HG03520 (cell line): ENCODE measurements around the gene WDR20.

Experiments
- ATAC-seq: cut with Tn5 transposase; IDR thresholded peaks from one replicate; pipeline ENCODE4 v1.9.1; 2021; ENCODE audit warnings: mild to moderate bottlenecking, moderate library complexity; ENCODE audit not compliant: unreplicated experiment

WDR20 gene

DNA sequence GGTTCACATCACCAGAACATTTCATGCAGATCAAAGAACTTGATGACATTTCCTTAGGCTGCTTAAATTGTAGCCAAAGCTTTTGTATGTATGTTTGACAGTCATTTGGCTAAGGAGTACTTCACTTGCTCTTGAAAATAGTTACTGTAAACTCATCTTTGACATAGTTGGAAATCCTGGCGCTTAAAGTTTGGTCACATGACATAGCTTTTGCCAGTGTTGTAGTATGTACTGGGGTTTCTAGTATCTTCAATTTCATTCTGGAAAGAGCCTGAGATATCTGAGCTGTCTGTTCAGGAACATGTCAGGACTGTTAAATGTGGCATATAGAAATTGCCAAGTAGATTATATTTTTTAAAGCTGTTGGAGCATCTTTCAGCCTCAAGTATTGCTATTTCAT is 55.7 kb downstream of the WDR20 start:
- ATAC-seq: no peak

DNA sequence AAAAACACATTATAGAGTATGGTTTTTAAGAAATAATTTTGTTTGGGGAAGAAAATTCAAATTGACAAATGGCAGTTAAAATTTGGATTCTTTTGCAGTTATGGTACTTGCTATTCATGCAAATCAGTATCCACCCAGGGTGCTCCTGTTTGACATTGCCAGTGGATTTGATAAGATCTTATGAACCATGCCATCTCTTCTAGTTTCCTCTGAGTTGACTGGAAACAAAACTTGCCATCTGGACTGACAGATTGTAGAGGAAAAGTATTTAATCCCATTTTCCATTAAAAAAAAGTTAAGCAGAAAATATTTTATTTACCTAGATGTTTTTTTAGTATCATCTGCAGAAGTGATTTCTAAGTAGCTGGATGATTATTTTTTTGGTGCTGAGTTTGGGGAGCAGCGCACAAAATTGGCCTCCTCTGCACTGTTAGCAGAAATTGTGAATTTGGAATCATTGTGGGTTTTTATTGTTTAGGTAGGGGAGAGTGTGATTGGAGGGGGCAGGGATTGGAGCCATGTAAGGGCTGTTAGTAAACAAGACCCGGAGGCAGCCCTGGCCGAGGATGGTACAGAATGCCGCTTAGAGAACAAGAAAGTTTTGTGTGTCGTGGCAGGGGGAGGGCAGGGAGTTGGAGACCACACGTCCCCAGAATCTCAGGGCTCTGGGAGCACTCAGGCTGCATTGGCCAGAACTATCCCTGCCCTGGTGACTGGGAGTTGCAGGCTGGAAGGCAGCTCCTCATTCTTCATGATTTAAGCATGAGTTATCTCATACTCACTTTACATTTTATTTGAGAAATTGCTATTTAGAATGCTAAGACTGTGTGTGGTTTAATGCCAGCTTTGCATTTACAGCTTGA is 56.6 kb downstream of the WDR20 start:
- no peak for ATAC-seq

DNA sequence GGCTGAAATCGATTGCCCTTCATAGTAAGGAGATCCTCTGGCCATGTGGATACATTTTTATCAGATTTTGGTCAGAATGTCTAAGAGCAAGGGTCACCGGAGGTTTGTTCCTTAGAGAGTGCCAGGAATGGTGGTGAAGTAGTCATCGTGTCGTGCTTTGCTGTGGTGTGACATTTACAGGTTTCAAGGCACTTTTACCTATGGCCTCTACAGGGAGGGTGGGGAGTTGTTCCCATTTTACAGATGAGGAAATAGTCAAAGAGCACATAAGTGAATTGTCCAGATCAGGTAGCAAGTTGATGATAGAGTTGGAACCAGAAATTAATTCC is 57.2 kb downstream of the WDR20 start:
- ATAC-seq: no peak

DNA sequence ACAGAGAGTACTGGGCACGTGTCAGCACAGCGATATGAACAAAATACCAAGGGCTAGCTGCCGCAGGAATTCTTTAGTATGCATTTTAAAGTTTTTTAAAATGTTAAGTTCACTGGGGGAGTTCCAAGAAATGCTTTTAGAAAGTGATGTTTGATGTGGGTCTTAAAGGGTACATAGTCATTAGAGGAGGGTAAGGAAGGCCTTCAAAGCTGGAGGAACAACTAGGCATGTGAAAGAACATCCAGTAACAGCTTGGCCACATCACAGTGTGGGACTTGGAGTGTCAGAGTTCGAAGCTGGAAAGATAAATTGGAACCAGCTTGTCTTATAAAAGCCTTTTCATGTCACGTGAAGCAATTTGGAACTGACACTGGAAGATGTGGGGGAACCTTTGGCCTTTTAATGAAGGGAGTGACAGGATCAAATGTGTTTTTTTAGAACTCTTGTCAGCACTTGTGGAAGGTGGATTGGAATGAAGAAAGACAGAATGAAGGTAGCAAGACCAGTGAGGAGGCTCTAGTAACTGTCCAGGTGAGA is 57.7 kb downstream of the WDR20 start:
- ATAC-seq: no peak

DNA sequence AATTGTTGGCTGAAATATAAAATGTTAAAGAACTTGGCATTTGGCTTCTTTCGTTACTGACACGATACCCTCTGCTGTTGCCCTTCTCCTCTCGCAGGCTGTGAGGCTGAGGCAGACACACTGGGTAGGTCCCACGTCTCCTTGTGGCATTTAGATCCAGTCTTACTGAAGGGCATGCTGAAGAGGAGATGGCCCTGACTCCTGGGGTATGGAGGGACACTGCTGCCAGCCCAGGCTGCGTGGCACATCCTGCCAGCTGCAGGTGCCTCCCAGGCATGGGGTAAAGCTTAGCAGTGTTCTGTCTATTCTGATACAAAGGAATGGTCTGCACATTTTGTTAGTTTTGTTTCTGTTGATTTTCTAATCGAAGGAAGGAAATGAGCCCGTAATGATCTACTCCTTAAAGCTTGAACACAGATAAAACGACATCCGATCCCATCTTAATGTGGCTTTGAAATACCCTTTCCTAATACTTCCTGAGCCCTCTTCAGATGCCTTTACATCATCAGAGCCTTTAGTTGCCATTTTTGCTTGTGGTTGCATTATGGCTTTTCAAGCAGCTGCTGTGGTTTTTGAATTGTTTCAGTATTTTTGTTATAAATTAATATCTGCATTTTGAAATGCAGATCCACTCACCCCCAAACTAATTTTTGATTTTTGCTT is 61.1 kb downstream of the WDR20 start:
- no peak for ATAC-seq

DNA sequence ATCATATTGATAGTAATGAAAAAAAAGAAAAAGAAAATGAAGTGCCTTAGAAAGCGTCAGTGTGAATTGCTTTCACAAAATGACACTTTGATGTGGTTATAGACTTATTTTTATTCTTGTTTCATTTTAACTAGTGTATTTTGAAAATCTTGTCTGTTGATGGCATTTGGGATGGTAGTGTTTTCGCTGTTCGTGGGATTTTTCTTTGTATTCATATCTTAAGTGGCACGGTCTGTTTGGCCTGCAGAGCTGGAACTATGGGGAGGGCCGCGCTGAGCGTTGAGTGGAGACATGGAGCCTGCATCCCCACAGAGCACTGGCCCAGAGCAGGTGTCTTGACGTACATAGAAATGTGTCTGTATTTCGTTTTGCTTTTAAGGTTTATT is 61.6 kb downstream of the WDR20 start:
- ATAC-seq: no peak

DNA sequence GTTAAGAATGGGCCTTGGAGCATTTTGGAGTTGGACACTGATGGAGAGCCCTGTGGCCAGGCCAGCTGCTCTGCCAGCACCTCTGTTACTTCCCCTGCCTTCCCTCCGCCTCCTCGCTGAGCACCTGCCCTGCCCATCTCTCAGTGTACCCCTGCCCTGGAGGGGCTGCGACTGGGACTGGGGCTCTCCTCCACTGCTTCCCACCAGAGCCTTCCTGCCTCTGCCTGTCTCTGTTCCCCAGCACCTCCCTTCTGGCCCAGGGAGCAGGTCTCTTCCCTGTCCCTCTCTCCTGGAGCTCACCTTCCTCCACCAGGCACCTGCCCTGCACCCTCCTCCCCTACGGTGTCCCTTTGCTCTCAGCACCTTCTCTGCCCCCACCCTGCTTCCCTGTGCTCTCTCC is 62.1 kb downstream of the WDR20 start:
- no peak for ATAC-seq

DNA sequence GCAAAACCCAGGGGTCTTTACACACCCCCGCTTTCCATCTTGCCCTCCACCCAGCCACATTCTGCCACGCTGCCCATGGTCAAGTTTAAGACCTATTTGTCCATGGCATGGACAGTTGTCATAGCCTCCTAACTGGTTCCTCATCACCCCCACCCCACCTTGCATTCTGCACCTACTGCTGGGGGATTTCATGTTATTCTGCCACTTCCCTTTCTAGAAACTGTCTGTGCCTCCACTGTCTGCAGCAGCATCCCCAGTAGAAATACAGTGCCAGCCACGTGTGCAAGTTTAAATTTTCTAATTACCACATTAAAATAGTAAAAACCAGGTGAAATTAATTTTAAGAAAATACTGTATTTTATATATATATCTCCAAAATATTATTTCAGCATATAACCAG is 63.2 kb downstream of the WDR20 start:
- no peak for ATAC-seq

DNA sequence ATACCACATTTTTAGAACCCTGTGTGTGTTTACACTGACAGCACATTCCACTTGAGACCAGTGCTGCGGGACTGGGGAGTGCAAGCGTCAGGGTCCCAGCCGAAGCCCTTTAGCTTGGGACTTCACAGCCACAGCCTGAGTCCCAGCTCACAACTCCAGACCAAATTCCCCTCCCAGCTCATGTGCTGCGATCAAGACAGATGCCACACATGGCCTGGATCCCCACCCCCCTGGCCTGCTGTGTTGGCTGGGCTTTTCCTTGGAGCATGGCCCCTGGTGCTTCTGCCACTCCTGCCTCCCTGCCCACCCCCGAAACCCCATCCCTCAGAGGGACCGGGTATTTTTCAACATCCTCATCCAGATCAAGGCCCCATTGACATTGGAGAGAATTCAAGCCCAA is 63.7 kb downstream of the WDR20 start:
- no peak for ATAC-seq

DNA sequence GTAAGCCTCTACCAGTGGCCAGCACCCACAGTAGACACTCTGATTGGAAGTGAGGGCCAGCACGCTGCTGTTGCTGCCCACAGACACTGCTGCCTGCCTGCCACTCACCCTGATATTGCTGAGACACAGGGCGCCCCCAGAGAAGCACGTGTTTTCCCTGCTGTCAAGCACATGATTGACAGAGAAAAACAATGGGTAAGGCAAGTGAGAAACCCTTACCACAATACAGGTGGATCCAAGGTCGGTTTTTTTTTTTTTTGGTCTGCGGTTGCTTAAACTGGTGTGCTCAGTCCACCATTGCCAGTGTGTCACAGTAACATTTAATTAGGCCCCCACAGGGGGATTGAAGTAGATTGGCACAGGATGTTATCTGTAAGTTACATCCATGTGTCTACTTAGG is 65.9 kb downstream of the WDR20 start:
- ATAC-seq: no peak

DNA sequence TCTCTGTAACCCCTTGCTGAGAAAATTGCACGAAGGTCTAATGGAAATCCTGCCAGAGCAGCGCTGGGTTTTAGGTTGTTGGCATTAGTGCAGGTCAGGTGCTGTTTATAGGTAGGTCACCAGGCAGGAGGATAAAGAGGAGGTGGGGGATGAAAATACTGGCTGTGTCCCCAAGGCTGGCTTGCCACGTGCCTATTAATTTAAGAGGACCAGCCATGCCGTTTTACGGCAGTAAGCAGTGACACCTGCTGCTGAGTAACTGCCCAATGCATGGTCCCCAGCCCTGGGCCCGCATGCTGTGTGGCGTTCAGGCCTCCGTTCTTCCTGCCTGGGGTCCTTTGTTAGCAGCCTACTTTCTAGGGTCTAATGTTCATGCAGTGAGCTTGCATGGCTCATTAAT is 67.2 kb downstream of the WDR20 start:
- ATAC-seq: no peak

DNA sequence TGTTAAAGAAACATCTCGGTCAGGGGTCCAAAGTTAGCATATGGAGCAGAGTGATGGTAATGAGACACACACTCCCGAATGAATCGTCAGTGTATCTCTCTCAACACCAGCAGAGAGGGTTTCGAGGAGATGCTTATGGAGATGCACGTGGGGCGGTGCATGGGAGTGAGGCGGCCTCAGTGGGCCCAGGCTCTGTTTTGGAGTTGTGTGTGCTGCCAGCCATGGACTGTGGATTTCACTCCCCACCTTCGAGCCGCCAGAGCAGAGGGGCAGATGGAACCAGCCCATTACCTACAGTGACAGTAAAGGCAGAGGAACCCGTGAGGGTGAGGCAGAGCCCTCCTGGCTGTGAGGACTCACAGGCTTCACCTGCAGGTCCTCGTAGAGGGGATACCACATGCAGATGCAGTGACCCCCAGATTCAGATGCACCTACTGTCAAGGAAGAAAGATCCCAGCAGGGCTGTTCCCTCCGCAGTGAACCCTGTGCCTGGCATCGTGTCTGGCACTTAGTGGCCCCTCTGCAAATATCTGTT is 68.2 kb downstream of the WDR20 start:
- ATAC-seq: no peak

DNA sequence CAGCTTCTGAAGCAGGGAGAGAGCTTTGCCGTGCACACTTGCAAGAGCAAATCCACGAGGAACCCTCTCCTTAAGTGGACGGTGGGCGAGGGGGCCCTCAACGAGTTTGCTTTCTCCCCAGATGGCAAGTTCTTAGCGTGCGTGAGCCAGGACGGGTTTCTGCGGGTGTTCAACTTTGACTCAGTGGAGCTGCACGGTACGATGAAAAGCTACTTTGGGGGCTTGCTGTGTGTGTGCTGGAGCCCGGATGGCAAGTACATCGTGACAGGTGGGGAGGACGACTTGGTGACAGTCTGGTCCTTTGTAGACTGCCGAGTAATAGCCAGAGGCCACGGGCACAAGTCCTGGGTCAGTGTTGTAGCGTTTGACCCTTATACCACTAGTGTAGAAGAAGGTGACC is 69.0 kb downstream of the WDR20 start:
- ATAC-seq: no peak

DNA sequence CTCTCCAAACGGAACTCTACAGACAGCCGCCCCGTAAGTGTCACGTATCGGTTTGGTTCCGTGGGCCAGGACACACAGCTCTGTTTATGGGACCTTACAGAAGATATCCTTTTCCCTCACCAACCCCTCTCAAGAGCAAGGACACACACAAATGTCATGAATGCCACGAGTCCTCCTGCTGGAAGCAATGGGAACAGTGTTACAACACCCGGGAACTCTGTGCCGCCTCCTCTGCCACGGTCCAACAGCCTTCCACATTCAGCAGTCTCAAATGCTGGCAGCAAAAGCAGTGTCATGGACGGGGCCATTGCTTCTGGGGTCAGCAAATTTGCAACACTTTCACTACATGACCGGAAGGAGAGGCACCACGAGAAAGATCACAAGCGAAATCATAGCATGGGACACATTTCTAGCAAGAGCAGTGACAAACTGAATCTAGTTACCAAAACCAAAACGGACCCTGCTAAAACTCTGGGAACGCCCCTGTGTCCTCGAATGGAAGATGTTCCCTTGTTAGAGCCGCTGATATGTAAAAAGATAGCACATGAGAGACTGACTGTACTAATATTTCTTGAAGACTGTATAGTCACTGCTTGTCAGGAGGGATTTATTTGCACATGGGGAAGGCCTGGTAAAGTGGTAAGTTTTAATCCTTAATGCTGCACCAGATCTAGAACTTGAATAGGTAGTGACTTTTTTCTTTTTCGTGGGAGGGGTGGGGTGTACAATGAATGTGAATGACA is 69.7 kb downstream of the WDR20 start:
- no peak for ATAC-seq

DNA sequence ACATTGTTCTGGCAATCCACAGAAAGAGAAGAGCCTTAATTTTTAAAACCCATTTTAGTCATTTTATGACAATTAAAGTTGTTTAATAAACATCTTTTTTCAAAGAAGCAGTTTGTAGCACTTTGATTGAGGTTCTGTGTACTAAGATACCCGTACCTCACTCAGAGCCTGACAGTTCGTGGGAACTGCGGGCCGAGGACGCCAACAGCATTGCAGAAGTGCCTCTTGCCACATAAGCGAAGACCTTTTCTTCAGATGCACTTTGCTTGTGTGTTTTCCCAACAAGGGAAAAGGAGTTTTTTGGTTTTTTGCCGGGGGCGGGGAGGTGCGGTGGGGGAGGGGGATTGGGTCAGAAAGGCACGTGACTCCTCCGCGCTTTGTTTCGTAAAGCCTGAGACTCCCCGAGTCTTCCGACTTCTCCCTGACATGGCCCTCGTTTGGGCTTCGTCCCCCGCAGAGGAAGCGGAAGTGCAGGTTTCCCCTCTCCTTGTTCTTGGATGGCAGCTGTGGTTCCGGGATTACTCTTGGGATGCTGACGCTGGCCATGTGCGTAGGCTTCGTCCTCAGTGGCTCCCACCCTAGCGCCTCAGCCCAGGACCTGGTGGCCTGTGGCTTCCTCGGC is 70.8 kb downstream of the WDR20 start:
- ATAC-seq: no peak

DNA sequence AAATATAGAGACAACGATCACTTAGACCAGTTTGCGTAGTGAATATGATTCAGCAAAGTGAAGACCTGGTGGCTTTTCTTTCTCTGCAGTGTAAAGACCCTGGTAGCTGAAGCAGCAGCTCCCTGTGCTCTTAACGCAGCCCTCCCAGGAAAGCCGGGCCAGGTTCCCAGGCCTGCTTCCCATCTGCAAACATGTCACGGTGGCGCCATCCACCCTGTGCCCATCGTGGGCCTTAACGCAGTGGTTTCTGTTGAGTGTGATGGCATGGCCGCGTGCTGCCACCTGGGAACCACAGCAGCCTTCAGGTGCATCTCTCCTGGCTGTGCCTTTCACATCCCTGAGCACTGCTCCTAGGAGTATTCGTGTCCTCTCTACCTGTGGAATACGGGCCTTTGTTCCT is 71.5 kb downstream of the WDR20 start:
- no peak for ATAC-seq

DNA sequence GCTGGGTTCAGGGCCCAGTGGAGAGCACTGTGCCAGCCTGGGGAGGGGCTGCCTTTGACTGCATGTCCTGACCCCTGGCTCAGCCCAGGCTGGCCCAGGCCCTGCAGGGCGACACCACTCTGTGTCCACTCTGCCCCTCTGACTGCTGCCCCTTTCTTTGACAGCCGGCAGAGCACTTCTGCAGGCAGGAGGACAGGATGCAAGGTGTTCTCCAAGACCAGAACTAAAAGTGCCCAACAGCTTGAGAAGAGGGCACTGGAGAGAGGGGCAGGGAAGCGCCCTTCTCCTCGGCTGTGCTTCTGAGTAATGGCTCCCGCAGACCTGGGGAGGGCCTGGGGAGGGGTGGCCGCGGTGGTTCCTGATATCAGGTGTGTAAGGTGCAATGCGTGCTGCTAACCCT is 72.7 kb downstream of the WDR20 start:
- no peak for ATAC-seq

DNA sequence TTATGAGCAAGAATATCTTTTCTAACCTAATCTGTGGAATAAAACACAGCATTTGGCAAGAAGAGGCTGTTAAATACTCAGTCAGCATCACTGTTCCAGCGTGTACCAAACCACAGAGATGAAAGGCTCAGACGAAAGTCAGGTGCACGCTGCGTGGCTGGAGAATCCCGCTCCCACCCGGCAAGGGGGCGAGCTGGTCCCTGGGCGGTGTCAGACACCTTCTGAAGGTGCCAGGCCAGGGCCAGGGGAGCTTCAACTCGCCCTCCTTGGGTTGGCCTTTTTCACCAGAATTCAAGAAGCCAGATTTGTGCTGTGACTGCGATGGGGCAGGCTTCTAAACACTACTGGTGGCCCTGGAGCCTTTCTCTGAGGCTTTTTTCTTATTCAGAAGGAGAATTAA is 73.1 kb downstream of the WDR20 start:
- no peak for ATAC-seq

DNA sequence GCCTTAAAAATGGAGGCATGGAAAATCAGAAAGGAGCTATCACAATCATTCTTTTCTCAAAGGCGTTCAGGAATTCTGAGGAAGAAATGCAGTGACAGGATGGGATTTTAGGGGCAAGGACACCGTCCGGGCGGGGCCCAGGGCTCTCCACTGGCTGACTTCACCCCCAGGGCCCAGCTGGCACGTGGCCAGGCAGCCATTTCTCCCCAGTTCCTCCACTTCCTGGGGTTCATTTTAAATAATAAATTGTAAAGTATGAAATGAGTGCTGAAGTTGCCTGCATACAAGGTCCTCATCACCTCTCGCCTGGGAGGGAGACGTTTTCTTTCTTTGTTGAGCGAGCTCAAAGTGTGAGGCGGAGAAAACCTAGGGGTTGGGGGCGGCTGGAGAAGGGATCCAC is 73.8 kb downstream of the WDR20 start:
- ATAC-seq: no peak

DNA sequence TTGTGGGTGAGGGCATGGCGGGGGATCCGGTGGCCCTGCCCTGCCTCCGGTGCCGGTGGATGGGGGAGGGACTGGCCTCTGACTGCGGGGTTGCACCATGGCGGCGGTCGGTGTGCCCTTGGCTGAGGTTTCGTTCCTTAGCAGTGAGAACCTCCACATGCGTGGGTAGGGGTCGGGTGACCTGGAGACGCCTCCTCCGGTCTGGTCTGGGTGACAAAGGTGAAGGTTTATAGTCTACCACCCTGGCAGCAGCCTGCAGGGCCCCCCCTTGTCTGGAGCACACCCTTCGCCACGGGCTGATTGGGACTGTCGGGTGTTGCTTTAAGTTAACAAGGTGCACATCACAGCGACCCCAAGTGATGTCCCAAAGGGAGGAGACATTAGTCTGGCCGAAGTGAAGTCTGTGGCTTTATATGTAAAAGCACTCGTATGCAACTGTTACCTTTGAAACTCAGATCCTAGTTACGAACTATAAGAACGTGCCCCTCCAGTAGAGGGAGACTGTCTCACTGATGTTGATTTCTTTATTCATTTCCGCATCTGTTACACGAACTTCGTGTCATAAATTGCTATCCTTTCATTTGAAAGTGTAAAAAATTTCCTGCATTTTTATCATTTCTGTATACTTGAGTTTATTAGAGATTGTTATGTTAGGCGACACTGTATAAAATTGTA is 74.4 kb downstream of the WDR20 start:
- no peak for ATAC-seq

DNA sequence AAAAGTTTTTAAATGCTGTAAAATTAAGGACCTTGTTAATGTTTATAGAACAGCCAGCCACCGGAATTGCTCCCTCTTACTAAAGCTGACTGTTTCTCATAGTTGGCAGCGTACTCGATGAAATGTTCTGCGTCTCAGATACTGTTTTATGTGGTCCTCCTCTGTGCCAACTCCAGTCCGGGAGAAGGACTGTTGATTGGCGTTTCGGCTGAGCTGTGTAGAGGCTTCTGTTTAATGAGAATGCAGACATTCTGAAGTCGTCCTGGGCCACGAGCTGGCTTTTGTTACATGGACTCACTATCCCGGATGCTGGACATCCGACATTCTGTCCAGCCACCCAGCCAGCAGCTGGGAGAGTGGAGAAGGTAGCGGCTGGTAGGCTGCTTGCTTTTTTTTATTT is 75.4 kb downstream of the WDR20 start:
- no peak for ATAC-seq
